ENCODE results near the gene MROH2A. TPM values are rescaled to one million over a fixed set of nuclear protein-coding genes. Genes with fewer than 3 reads are reported as not detected.

The MROH2A gene
- total RNA-seq, 1 donor from 2014 or later = not detected

GRCh38 chr2:233764761-233765160 lies 13.4 kb upstream of the MROH2A start:
- DNase-seq (ENCODE audit: low read depth in 2 of 2) = no peak

GRCh38 chr2:233766416-233766815 lies 11.7 kb upstream of the MROH2A start:
- no peak for DNase-seq (ENCODE audit: low read depth in 2 of 2)

GRCh38 chr2:233768076-233768475 lies 10.1 kb upstream of the MROH2A start:
- DNase-seq (ENCODE audit: low read depth in 2 of 2) = no peak

GRCh38 chr2:233769260-233769659 lies 8.9 kb upstream of the MROH2A start:
- DNase-seq (ENCODE audit: low read depth in 2 of 2) = no peak

DNA sequence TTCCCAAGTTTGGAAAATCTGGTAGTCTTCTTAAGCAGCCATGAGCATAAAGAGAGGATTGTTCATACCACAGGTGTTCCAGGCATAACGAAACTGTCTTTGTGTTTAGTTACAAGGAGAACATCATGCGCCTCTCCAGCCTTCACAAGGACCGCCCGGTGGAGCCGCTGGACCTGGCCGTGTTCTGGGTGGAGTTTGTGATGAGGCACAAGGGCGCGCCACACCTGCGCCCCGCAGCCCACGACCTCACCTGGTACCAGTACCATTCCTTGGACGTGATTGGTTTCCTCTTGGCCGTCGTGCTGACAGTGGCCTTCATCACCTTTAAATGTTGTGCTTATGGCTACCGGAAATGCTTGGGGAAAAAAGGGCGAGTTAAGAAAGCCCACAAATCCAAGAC lies 6.0 kb upstream of the MROH2A start:
- DNase-seq (ENCODE audit: low read depth in 2 of 2) = no peak

DNA sequence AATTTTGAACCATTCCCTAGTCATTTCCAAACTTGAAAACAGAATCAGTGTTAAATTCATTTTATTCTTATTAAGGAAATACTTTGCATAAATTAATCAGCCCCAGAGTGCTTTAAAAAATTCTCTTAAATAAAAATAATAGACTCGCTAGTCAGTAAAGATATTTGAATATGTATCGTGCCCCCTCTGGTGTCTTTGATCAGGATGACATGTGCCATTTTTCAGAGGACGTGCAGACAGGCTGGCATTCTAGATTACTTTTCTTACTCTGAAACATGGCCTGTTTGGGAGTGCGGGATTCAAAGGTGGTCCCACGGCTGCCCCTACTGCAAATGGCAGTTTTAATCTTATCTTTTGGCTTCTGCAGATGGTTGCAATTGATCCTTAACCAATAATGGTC lies 5.5 kb upstream of the MROH2A start:
- DNase-seq (ENCODE audit: low read depth in 2 of 2) = no peak

DNA sequence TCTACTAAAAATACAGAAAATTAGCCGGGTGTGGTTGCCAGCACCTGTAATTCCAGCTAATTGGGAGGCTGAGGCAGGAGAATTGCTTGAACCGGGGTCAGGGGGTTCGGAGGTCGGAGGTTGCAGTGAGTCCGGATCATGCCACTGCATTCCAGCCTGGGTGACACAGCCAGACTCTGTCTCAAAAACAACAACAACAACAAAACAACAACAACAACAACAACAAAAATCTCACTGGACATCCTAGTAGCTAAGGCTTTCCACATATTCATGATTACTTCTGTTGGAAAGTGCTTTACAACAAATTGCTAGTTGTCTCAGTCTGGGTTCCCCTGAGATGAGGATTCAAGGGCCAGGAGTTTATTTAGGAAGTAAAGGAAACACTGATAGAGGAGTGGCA lies 4.3 kb upstream of the MROH2A start:
- DNase-seq (ENCODE audit: low read depth in 2 of 2) = no peak

- no peak for DNase-seq (ENCODE audit: low read depth in 2 of 2)
These were observed 2.7 kb upstream of the MROH2A start for GRCh38 chr2:233775414-233775813.

DNA sequence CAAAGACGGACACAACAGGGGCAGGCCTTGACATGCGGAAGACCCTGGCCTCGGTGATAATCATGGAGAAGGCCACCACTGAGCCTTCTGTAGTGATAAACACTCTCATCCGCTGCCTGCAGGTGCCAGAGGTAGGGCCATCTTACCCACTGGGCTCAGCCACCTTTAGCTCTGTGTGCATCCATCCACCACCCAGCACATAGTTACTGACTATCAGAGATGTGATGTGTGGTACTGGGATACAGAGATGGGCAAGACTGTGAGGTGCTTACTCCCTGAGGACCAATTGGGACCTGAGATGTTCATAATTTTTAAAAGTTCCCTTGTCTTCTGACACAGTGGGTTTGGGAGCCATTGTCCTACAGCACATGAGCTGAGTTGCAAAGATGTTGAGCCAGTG lies 1.6 kb downstream of the MROH2A start:
- DNase-seq (ENCODE audit: low read depth in 2 of 2) = no peak

DNA sequence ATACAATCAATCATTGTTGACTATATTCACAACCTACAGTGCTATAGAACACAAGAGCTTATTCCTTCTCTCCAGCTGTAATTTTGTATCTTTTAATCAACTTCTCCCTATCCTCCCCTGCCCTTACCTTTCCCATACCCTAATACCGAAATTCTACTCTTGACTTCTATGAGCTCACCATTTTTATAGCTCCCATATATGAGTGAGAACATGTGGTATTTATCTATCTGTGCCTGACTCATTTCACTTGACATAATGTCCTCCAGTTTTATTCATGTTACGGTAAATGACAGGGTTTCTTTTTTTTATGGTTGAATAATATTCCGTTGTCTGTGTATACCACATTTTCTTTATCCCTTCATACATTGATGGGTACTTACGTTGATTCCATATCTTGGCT lies 2.6 kb downstream of the MROH2A start:
- no peak for DNase-seq (ENCODE audit: low read depth in 2 of 2)

DNA sequence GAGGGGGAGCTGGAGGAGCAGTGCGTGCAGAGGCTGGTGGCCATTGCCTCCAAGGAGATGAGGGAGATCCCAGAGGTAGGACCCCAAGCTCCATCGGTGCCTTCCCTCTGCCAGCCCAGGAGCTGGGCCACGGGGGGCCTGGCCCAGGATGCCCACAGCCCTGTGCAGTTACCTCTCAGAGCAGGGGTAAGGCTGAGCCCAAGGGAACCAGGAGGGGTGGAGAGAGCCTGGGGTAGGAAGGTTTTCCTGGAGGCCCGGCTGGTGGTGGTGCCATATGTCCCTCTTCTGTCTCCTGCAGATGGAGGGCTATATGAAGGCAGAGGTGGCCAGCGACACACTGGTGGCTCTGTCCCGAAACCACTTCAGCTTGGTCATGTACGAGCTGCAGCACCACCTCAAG lies 11.4 kb downstream of the MROH2A start:
- DNase-seq (ENCODE audit: low read depth in 2 of 2) = no peak

- no peak for DNase-seq (ENCODE audit: low read depth in 2 of 2)
These were observed 13.2 kb downstream of the MROH2A start for GRCh38 chr2:233791151-233791882.

DNA sequence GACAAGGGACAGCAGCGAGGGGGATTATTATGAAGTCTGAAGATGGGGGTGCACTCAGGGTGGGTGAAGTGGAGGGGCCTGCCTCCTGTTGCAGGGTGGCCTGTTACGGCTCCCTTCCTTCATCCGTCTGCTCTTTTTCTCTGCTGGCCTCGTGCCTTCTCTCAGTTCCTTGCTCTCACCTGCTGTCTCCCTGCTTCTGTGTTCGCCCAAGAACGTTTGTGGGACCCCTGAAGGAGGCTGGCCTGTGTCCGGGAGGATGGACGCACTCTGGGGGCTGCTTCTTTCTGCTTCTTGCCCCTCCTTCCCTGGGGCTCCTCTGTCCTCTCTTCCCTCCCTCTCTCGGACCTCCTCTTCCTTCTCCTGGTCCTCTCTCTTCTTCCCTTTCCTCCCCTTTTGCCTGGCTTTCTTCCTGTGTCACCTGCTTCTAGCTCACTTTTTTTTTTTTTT lies 13.8 kb downstream of the MROH2A start:
- DNase-seq (ENCODE audit: low read depth in 2 of 2) = no peak

- no peak for DNase-seq (ENCODE audit: low read depth in 2 of 2)
These were observed 14.6 kb downstream of the MROH2A start for GRCh38 chr2:233792720-233793119.

DNA sequence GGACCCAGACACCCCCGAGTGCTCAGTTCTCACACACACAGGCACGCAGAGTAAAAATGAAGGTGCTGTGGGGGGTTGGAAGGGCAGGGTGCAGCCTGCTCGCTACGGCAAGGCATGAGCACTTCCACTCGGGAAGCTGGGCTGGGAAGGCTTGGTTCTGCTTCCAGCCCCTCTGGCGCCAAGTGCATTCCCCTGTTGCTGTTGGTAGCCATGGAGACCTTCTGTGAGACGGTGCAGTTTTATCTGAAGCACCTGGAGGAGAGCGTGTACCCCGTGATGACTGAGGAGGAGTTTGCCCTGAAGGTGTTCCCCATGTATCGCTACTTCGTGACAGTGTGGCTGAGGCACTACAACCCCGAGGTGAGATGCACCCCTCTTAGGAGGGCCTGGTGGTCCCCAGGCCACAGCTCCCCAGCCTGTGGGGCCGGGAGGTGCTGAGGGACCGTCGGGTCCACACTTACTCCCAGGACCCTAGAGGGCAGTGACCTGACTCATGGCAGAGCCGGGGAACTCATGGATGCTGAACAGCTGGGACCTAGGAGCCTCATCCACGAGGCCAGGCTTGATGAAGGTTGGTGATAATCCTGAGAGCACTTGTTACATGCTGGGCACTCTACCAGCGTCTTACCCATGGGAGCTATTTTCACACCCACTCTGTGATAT lies 15.5 kb downstream of the MROH2A start:
- DNase-seq (ENCODE audit: low read depth in 2 of 2) = no peak

DNA sequence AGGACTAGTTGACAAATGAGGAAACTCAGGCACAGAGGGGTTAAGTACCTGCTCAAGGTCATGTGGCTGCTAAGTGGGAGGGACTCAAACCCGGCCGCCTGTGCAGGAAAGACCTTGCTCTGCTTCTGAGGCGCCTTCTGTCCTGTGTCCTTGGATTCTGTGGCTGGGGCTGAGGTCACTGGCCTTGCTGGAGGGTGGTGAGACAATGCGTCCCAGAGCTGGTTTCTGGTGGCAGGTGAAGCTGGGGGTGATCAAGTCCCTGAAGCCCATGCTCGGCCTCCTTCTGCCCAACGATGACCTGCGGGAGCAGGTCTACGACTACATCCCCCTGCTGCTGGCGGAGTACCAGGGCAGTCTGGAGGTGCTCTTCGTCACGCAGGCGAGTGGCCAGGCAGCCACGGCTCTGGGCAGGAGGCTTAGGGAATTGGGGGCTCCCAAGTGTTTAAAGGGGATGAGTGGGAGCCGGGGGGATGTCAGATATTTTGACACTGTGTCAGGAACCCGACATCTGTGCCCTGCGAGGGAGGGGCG lies 16.1 kb downstream of the MROH2A start:
- no peak for DNase-seq (ENCODE audit: low read depth in 2 of 2)

- no peak for DNase-seq (ENCODE audit: low read depth in 2 of 2)
These were observed 17.6 kb downstream of the MROH2A start for GRCh38 chr2:233795735-233796171.

GRCh38 chr2:233796254-233796653 lies 18.1 kb downstream of the MROH2A start:
- no peak for DNase-seq (ENCODE audit: low read depth in 2 of 2)

DNA sequence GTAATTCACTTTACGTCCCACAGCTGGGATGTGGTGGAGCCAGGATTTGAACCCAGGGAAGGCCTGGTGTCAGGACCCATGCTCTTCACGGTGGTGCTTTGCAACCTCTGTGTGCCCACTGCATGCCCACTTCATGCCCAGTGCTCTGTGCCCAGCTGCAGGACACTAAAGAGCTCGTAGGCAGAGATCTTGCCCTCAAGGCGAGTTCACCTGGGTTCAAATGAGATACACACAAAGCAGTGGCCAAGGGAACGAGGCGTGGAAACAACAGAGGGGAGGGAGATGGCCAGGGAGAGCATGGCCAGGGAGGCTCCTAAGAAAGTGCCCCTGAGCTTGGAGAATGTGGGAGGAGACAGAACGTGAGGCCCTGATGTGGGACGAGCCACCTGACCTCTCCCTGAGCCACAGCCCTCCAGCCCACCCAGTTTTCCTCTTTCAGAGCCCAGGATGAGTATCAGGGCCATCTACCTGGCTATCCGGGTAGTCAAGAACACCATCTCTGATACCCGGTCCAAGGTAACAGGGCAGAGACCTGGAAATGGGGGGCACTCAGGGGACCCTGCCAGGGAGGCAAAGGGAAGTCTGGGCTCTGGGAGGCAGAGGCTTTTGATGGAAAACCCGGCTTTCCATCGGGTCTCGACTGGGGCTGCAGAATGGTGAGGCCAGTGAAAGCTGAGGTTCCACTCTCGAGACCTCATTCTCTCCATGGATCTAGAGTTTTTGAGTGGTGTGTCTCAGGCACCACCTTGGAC lies 20.4 kb downstream of the MROH2A start:
- no peak for DNase-seq (ENCODE audit: low read depth in 2 of 2)

DNA sequence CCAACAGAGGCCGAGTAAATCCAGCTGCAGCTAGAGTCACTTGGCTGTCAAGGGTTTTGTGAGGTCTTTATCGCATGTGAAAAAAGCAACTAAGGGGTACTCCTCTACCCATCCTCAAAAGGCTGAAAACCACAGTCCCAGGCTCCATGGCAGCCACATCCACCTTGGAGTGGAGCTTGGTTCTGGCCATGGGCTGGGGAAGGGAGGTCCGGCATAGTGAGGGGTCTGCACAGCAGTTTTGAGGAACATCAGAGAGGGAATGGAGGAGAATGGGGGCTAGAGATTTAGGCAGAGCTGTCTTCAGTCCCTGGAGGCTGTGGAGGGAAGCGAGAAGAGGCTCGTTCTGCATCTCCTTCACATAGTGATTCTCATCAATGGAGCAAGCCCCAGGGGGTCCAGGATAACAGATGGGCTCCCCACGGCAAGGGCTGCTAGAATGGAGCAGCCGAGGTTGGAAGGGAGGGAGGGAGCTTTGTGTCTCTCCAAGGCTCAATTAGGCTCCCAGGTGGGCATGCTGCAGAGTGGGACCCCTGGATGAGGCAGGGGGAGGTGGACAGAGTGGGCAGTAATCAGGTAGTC lies 21.0 kb downstream of the MROH2A start:
- no peak for DNase-seq (ENCODE audit: low read depth in 2 of 2)

DNA sequence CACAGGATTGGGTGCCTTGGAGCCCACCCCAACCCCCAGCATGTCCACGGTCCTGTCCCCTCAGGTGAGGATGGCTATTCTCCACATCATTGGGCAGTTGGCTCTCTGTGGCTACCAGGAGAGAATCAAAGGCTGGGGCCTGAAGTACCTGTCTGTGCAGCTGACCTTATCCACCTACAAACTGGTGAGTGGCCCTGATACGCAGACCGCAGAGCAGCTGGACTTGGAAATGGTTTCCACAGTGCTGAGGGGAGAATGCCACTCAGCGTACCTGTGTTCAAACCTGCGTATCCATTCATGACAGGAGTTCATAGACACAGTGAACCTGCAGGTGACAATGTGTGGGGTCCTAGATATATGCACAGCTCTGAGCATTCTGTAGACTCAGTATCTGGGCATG lies 21.6 kb downstream of the MROH2A start:
- no peak for DNase-seq (ENCODE audit: low read depth in 2 of 2)

DNA sequence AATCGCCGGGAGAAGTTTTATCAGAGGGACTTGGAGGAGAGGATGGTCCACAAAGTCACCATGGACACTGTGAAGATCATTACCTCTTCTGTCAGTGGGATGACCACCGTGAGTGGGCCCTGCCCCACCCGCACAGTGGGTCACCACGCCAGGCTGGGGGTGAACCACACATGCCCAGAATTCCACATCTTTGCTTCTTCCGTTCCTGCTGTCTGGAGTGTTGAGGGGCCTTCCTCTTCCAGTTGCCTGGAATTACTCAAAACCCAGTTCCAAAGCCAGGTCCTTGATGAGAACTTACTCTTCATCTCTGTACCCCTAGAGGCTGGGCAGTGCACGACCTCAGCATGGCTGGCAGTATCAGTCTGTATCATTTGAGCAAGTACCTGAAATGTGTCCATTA lies 22.1 kb downstream of the MROH2A start:
- no peak for DNase-seq (ENCODE audit: low read depth in 2 of 2)

Data from dermis microvascular lymphatic vessel endothelial cell (primary cell).